Astrocyte of the cerebellum (primary cell): ENCODE data around the gene FAM47C.
"Not testable (repeated sequence)": the region's sequence is repeated elsewhere in the genome, so short reads cannot be mapped to it uniquely, and the experiment has no call there.

Source experiments
- DNase-seq: peaks from one replicate; pipeline ENCODE4 v3.0.0-alpha.2; 2011; ENCODE audit warnings: low read depth
- H3K4me3 ChIP-seq: 2 replicates; pipeline ENCODE4 v1.5.1; 2011; ENCODE audit warnings: mild to moderate bottlenecking, low read depth, low read length, moderate library complexity
- in situ Hi-C: cut with HindIII; loops from 2 replicates; pipeline ENCODE4 v1.10.0; 2017; ENCODE audit warnings: low sequenced_read_pairs
- TF ChIP-seq, protein P1 (sequence below): IDR thresholded peaks from 2 replicates; pipeline ENCODE4 v1.5.1; 2012; ENCODE audit warnings: low read length, low read depth, moderate library complexity, mild to moderate bottlenecking; ENCODE audit errors: missing control alignments

FAM47C gene

DNA sequence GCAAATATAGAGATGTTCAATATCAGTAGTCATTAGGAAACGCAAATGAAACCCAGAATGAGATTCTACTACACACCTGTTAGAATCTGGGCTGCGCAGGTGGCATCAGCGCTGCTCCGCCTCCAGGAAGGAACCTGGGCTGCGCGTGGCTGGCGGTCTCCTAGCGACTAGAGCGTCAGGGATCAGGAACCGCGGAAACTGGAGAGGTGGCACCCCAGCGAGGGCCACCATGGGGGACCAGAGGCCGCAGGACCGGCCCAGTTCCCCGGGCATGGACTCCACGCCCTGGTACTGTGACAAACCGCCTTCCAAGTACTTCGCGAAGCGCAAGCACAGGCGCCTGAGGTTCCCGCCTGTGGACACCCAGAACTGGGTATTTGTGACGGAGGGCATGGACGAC lies at the start of gene FAM47C:
TSS of gene FAM47C (plus strand) at position 185 of the 400 bp plus-strand sequence. CDS start at position 230, 45 bp downstream.
- DNase-seq, H3K4me3 ChIP-seq, in situ Hi-C loops: not testable (repeated sequence)

DNA sequence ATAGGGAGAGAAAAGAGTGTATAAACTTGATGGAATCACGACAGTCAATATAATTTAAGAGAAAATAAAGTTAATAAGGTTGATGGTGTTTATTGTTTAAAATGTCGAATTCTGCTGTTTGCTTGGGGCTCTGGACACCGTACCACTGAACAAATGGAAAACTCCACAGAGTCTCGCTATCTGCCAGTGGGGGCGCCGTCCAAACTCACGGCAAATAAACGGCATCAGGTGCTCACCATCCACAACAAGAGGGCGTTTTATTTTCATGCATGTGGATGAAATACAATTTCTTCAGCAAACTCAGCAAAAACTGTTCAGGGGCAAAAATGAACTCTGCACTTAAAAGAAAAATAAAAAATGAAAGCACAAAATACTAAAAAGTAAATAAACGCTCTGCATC lies 46.6 kb upstream of the FAM47C start:
- in situ Hi-C loops, result no loop called here
- H3K4me3 ChIP-seq, result no peak overlapping the region
- TF ChIP-seq, protein P1, sequence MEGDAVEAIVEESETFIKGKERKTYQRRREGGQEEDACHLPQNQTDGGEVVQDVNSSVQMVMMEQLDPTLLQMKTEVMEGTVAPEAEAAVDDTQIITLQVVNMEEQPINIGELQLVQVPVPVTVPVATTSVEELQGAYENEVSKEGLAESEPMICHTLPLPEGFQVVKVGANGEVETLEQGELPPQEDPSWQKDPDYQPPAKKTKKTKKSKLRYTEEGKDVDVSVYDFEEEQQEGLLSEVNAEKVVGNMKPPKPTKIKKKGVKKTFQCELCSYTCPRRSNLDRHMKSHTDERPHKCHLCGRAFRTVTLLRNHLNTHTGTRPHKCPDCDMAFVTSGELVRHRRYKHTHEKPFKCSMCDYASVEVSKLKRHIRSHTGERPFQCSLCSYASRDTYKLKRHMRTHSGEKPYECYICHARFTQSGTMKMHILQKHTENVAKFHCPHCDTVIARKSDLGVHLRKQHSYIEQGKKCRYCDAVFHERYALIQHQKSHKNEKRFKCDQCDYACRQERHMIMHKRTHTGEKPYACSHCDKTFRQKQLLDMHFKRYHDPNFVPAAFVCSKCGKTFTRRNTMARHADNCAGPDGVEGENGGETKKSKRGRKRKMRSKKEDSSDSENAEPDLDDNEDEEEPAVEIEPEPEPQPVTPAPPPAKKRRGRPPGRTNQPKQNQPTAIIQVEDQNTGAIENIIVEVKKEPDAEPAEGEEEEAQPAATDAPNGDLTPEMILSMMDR, result no peak
- DNase-seq, result no peak

DNA sequence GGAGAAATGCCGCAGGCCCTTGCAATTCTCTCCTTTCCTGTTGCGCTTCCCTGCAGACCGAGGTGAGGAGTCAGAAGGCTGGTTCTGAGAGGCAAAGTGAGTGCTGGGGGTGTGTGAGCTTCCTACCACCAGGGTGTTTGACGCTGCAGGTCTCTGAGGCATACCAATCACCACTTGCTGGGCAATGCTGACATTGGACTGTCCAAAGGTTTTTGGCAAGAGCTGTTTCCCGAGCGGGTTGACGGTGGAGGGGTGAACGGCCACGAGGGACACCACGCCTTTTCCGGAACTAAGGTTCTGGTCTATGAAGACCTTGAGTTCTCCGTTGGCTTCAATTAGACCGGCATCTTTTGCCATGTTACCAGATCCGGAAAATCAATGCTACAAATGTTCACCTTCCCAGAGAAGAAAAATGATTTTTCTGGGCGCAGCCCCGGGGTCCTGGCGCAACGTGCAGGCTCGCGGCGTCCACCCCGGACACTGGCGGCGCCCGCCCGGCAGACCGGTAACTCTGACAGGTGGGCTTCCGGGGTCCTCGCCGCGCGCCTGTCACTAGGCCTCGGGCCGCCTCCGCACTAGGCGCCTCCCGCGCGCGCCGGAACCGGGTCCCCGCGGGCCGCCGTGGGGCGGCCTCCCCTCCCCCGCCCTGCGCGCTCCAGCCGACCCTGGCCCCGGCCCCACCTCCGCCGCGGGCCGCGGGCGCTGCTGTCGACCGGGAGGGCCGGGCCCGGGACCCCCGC lies 44.9 kb upstream of the FAM47C start:
- TF ChIP-seq, protein P1, result no peak
- DNase-seq, result no peak
- in situ Hi-C loops, result no loop called here
- H3K4me3 ChIP-seq, result peak overlapping the region; percentile 26

DNA sequence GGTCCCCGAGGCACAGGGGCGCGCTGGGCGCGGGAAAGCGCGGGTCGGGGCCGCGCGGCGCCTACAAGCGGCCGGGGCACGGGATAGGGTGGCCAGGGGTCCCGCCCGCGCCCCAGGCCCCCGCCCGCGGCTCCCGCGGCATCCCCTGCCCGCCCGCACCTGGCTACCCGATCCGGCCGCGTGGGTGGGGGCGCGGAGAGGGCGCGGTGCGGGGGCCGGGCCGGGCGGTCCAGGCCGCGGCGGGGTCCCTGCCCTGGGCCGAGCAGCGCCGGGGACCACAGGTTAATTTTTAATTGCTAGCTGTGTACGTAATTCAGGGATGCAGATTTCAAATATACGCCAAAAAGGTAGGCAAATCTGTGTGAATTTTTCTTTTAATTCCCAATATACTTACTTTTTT lies 44.3 kb upstream of the FAM47C start:
- H3K4me3 ChIP-seq, result peak overlapping the region; percentile 26
- in situ Hi-C loops, result no loop called here
- DNase-seq, result no peak
- TF ChIP-seq, protein P1, result no peak

DNA sequence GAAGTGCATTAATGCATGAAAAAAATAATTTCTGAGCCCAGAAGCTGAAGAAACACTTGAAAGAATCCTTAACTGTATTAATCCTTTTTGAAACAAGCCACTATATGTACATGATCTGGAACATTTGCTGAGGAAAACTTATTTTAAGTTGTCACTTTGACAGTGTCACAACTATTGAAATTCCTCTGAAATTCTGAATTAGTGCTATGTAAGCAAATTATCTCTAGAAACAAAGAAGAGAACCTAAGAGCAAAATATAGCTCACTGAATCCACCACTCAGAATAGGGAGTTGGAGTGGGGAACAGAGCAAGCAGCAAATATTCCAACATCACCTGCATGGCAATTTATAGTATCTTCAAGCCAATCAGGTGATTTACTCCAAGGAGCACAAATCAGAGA lies 34.6 kb upstream of the FAM47C start:
- no peak overlapping the region for H3K4me3 ChIP-seq
- in situ Hi-C loops, result no loop called here
- DNase-seq, result no peak
- TF ChIP-seq, protein P1, result no peak

DNA sequence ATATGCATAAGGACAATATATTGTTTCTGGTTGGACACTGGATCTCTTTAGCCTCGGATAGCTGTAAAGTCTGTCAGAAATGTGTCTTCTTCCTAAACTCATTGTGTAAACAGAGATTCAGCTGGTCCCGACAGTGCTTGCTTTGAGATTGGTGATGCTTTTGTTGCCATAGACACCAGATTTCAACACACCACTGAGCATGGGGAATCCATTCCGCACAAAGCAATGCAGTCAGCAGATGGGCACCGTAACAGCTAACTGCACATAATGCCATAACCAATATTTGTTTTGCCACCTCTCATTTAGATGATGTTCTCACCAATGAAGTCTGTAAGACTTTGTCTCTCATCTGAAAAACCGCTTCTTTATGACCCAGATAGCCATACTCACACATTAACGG lies 33.3 kb upstream of the FAM47C start:
- DNase-seq, result no peak

DNA sequence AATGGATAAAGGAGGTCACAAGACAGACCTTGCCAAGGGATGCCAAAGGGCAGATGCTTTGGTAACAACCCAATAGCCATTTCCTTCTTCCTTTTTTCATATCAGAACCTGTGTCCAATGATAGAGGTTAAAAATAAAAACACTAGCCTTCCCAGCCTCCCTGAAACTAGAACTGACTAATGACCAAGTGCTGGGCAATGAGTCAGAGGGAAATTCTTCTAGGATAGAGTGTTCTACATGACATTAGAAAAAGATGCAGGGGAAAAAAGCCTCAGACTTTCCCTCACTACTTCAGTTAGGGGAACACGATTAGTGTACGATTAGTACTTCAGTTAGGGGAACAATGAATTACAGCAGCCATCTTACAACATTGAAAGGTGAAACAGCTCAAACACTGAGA lies 29.3 kb upstream of the FAM47C start:
- in situ Hi-C loops, result no loop called here
- no peak overlapping the region for H3K4me3 ChIP-seq
- TF ChIP-seq, protein P1, result no peak
- DNase-seq, result peak; percentile 15

More for the DNA sequence above, 33.3 kb upstream of the FAM47C start:
- in situ Hi-C loops, result no loop called here
- no peak overlapping the region for H3K4me3 ChIP-seq
- TF ChIP-seq, protein P1, result no peak
